Progenitor cell of endocrine pancreas (in vitro differentiated cells): Measurements from ENCODE around the gene TXNRD3. TPM values are rescaled to one million over a fixed set of nuclear protein-coding genes. Genes with fewer than 3 reads are reported as not detected.

Experiments used
- DNase-seq: peaks from one replicate; pipeline ENCODE4 v3.0.0; 2021; ENCODE audit warnings: low spot score; ENCODE audit not compliant: unreplicated experiment
- H3K27ac Mint-ChIP-seq: 2 replicates; pipeline ENCODE4 v1.8.0; 2021; ENCODE audit warnings: mild to moderate bottlenecking, moderate library complexity, mixed read lengths
- H3K27me3 Mint-ChIP-seq: 2 replicates; pipeline ENCODE4 v1.8.0; 2021; ENCODE audit warnings: mixed read lengths
- H3K36me3 Mint-ChIP-seq: 2 replicates; pipeline ENCODE4 v1.8.0; 2022; ENCODE audit warnings: mixed read lengths; ENCODE audit not compliant: insufficient read depth
- H3K4me1 Mint-ChIP-seq: 2 replicates; pipeline ENCODE4 v1.8.0; 2021; ENCODE audit warnings: low read depth, mixed read lengths
- H3K4me3 Mint-ChIP-seq: 2 replicates; pipeline ENCODE4 v1.8.0; 2021; ENCODE audit warnings: low read depth, mild to moderate bottlenecking, moderate library complexity, mixed read lengths
- H3K9me3 Mint-ChIP-seq: 2 replicates; pipeline ENCODE4 v1.8.0; 2021; ENCODE audit warnings: low read depth, mixed read lengths
- CTCF ChIP-seq: fragments of 200-600 bp; sonication (generic); IDR thresholded peaks from one replicate; pipeline ENCODE4 v1.5.0; 2021; ENCODE audit warnings: antibody characterized with exemption, mild to moderate bottlenecking; ENCODE audit not compliant: unreplicated experiment
- total RNA-seq: library from RNA; stranded (reverse); gene quantifications from 2 replicates; pipeline ENCODE4 v1.2.1, GENCODE V29; 2021

Gene TXNRD3
- total RNA-seq, 1 donor from 2014 or later = 12.9 TPM

DNA sequence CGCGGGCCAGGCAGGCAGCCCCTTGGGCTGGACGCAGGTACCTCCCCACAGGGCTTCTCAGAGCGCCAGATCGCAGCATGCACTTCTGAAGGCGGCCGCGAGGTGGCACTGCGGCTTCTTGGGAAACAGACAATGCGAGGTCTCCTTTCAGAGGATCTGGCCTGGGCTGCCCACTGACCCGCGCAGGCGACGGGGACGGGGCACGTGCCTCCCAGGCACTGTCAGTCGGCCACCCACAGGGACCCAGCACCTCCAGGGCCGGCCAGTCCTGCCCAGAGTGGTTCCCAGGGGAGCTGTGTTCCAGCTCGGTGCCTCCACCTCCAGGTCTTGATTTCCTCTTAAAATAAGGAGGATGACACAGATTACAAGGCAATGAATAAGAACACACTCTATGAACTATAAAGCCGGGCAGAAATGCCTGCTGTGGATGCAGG lies 24.4 kb upstream of the TXNRD3 start:
- TF ChIP-seq CTCF = peak; percentile 95
- peak overlapping the region; percentile 73 for H3K27ac Mint-ChIP-seq
- peak; percentile 91 for DNase-seq
- peaks cover 62% of the 10 kb centered on the region for H3K27me3 Mint-ChIP-seq
- H3K9me3 Mint-ChIP-seq = no peaks in the 10 kb centered on the region
- H3K4me3 Mint-ChIP-seq = no peak overlapping the region
- H3K36me3 Mint-ChIP-seq = no peaks in the 10 kb centered on the region
- peaks cover 4% of the 10 kb centered on the region for H3K4me1 Mint-ChIP-seq

DNA sequence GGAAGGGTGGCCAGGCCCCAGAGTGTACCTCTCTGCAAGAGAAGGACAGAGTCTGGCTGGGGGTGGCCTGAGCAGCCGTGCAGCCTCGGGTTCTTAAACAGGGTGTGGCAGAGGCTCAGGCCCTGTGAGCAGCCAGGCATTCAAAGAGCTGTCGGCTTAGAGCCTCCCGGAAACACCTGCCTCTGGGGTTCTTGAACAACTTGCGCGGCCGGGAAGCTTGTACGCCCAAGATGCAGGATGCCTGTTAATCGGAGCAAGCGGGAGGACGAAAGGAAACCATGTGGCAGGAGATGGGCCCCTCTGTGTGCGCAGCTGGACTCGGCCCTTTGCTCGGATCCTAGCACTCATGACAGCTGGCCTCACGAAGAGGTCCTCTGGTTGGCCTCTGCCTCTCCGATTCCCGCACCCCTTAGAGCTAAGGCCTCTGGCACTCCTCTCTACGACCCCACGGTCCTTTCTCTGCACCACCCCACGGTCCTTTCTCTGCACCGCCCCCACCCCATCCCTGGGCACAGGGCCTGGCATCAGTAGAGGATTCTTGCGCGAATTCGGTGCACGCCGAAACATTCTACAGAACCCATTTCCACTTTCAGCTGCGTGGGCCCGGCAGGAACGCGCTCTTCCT lies 23.9 kb upstream of the TXNRD3 start:
- Mint-ChIP-seq H3K27ac (peak overlapping the region; percentile 73), H3K27me3 (peaks cover 62% of the 10 kb centered on the region), H3K4me3 (no peak overlapping the region), H3K9me3 (peaks cover 2% of the 10 kb centered on the region), H3K36me3 (no peaks in the 10 kb centered on the region), H3K4me1 (peaks cover 2% of the 10 kb centered on the region)
- DNase-seq = no peak
- no peak for TF ChIP-seq CTCF

- H3K4me3 Mint-ChIP-seq = no peak overlapping the region
- no peak overlapping the region for H3K27ac Mint-ChIP-seq
- H3K4me1 Mint-ChIP-seq = no peaks in the 10 kb centered on the region
- peaks cover 62% of the 10 kb centered on the region for H3K27me3 Mint-ChIP-seq
- DNase-seq = no peak
- no peak for TF ChIP-seq CTCF
- H3K36me3 Mint-ChIP-seq = no peaks in the 10 kb centered on the region
- H3K9me3 Mint-ChIP-seq = peaks cover 2% of the 10 kb centered on the region
Observed at GRCh38 chr3:126677862-126678503, 23.1 kb upstream of the TXNRD3 start.

GRCh38 chr3:126676919-126677705 lies 22.2 kb upstream of the TXNRD3 start:
- Mint-ChIP-seq H3K36me3 (no peaks in the 10 kb centered on the region), H3K27ac (no peak overlapping the region), H3K9me3 (peaks cover 2% of the 10 kb centered on the region), H3K27me3 (peaks cover 58% of the 10 kb centered on the region), H3K4me3 (no peak overlapping the region), H3K4me1 (no peaks in the 10 kb centered on the region)
- no peak for DNase-seq
- no peak for TF ChIP-seq CTCF

DNA sequence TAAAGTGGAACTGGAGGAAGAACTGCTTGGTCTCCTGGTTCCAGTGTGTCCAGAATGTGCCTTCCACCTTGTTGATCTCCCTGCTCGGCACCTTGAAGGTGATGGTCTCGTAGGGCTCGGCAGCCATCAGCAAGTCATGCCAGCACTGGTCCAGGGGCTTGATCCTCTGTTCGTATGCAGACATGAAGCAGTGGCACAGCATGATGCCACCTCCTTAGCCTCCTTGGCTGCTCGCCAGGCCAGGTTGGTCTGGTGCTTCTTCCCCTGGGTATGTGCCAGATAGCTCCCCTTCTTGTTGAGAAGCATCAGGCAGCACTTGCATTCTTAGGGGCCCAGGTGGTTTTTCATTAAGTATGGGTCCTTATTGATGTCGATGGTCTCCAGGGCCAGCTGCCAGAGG lies 17.8 kb upstream of the TXNRD3 start:
- Mint-ChIP-seq H3K4me1 (no peaks in the 10 kb centered on the region), H3K36me3 (no peaks in the 10 kb centered on the region), H3K27me3 (peaks cover 24% of the 10 kb centered on the region), H3K9me3 (peaks cover 2% of the 10 kb centered on the region), H3K27ac (no peak overlapping the region), H3K4me3 (no peak overlapping the region)
- no peak for DNase-seq
- no peak for TF ChIP-seq CTCF
